ENCODE measurements around the gene TRIO.
A peak's percentile ranks its signal among the peaks of the same experiment; 100 is the strongest.

The TRIO gene

GRCh38 chr5:14211818-14212803, 69.0 kb downstream of the TRIO start:
- no peak for DNase-seq

- no peak for DNase-seq
Measured at GRCh38 chr5:14212838-14213237, 69.7 kb downstream of the TRIO start.

GRCh38 chr5:14213253-14213652, 70.1 kb downstream of the TRIO start:
- DNase-seq: no peak

GRCh38 chr5:14213813-14214585, 70.9 kb downstream of the TRIO start:
- DNase-seq: no peak

- no peak for DNase-seq
Measured at GRCh38 chr5:14215901-14216300, 72.8 kb downstream of the TRIO start.

GRCh38 chr5:14216372-14216771, 73.2 kb downstream of the TRIO start:
- DNase-seq: no peak

- DNase-seq: no peak
Measured at GRCh38 chr5:14216902-14217301, 73.8 kb downstream of the TRIO start.

GRCh38 chr5:14217587-14217986, 74.4 kb downstream of the TRIO start:
- no peak for DNase-seq

GRCh38 chr5:14218011-14218410, 74.9 kb downstream of the TRIO start:
- DNase-seq: no peak

GRCh38 chr5:14218480-14218879, 75.3 kb downstream of the TRIO start:
- no peak for DNase-seq

GRCh38 chr5:14218897-14219573, 75.9 kb downstream of the TRIO start:
- DNase-seq: no peak

GRCh38 chr5:14219800-14220512, 76.8 kb downstream of the TRIO start:
- DNase-seq: no peak

GRCh38 chr5:14220642-14221041, 77.5 kb downstream of the TRIO start:
- no peak for DNase-seq

- DNase-seq: no peak
Measured at GRCh38 chr5:14221732-14222131, 78.6 kb downstream of the TRIO start.

- DNase-seq: no peak
Measured at GRCh38 chr5:14222206-14222605, 79.1 kb downstream of the TRIO start.

- DNase-seq: peak in 1 of 5 donors; percentile 32
Measured at GRCh38 chr5:14223372-14223771, 80.2 kb downstream of the TRIO start.

GRCh38 chr5:14225173-14225834, 82.2 kb downstream of the TRIO start:
- DNase-seq: no peak

GRCh38 chr5:14226149-14226548, 83.0 kb downstream of the TRIO start:
- no peak for DNase-seq

- no peak for DNase-seq
Measured at GRCh38 chr5:14226554-14226953, 83.4 kb downstream of the TRIO start.

GRCh38 chr5:14226992-14227391, 83.8 kb downstream of the TRIO start:
- DNase-seq: no peak

- DNase-seq: no peak
Measured at GRCh38 chr5:14227513-14227912, 84.4 kb downstream of the TRIO start.

- no peak for DNase-seq
Measured at GRCh38 chr5:14228219-14228618, 85.1 kb downstream of the TRIO start.

All from T-helper 1 cell (primary cell).